Esophagus muscularis mucosa (tissue), 4 donors: ENCODE data around the gene BCL2L1.

Experiments
- EP300 ChIP-seq: sonication (generic); formaldehyde crosslinking; IDR thresholded peaks from one replicate; pipeline ENCODE4 v1.6.1; 2017; ENCODE audit warnings: antibody characterized with exemption
- POLR2A ChIP-seq: fragments of 450-650 bp; IDR thresholded peaks from one replicate; pipeline ENCODE4 v1.6.1; 2017; ENCODE audit warnings: antibody characterized with exemption, moderate library complexity, mild to moderate bottlenecking, low read depth
- POLR2AphosphoS5 ChIP-seq, 2 donors: sonication (generic); formaldehyde crosslinking; IDR thresholded peaks; one replicate each; pipeline ENCODE4 v1.6.1; 2017; ENCODE audit warnings: antibody characterized with exemption in 2 of 2
- TF ChIP-seq, protein P1 (sequence below), 3 experiments: fragments of 200-600 bp in 2 of 3; fragments of 450-650 bp in 1 of 3; sonication (generic) in 2 of 3; IDR thresholded peaks; one replicate each; pipeline ENCODE4 v1.5.1; 2017 to 2019; ENCODE audit warnings: antibody characterized with exemption in 3 of 3, mild to moderate bottlenecking in 2 of 3, moderate library complexity in 1 of 3

DNA sequence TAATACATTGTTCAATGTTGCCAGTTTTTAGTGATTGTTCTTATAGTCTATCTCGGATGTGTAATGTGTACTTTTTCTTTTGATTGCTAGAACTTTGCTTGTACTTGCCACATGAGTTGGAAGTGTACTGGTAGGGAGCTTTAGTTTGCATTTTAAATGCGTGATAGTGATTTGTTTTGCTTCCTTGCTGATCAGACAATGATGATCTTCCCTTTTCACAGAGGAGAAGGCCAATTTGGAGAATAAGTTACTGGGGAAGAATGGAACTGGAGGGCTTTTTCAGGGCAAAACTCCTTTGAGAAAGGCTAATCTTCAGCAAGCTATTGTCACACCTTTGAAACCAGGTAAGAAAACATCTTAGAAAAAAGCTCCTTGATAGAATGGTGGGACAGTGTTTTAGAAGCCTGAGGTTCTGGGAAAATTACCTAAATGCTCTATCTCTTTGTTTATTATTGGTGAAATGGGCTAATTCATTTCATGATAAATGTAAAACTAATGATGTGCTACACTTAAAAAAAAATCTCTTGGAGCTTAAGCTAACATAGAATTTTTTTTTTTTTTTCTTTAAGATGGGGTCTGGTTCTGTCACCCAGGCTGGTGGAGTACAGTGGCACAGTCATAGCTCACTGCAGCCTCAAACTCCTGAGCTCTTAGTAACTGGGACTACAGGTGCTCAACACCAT lies 37.3 kb upstream of the BCL2L1 start:
- TF ChIP-seq, protein P1, sequence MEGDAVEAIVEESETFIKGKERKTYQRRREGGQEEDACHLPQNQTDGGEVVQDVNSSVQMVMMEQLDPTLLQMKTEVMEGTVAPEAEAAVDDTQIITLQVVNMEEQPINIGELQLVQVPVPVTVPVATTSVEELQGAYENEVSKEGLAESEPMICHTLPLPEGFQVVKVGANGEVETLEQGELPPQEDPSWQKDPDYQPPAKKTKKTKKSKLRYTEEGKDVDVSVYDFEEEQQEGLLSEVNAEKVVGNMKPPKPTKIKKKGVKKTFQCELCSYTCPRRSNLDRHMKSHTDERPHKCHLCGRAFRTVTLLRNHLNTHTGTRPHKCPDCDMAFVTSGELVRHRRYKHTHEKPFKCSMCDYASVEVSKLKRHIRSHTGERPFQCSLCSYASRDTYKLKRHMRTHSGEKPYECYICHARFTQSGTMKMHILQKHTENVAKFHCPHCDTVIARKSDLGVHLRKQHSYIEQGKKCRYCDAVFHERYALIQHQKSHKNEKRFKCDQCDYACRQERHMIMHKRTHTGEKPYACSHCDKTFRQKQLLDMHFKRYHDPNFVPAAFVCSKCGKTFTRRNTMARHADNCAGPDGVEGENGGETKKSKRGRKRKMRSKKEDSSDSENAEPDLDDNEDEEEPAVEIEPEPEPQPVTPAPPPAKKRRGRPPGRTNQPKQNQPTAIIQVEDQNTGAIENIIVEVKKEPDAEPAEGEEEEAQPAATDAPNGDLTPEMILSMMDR (IDR thresholded peaks at IDR 0.05): no peak
- TF ChIP-seq EP300: no peak
- TF ChIP-seq POLR2A: no peak
- no peak for TF ChIP-seq POLR2AphosphoS5 (IDR thresholded peaks at IDR 0.05)
